ENCODE results near the gene MISP3. TPM values are rescaled to one million over a fixed set of nuclear protein-coding genes. Genes with fewer than 3 reads are reported as not detected.

The MISP3 gene
- total and polyA plus RNA-seq, 9 of the 15 experiments (the other 6 are each of a cell fraction or from before 2014, with no cell fraction given) = 0.25 to 5.6 (median 1.6) TPM

DNA sequence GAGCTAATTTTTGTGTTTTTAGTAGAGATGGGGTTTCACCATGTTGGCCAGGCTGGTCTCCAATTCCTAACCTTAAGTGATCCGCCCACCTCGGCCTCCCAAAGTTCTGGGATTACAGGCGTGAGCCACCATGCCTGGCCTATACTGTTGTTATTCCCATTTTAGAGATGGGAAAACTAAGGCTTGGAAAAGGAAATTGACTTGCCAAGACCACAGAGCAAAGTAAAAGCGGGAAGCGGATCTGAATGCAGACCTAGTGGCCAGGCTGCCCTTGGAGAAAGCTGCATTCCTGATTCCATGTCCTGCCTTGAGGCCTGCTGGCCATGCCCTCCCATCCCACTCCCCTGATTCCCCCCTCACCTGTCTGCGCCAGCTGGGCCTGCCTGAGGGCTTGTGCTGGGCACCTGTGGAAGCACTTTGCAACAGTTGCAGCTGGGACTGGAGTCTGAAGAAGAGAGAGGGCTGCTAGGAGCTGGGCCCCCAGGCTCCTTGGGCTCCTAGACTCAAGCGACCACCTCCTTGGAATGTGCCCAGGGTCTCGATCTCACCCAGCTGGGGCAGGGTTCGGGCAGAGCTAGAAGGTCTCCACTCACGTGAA, 16.4 kb upstream of the MISP3 start (continued):
- TF ChIP-seq NFRKB (IDR thresholded peaks at IDR 0.05; ENCODE audit: low read depth) = no peak
- TF ChIP-seq ADNP (tag; IDR thresholded peaks at IDR 0.05) = peak; percentile 83
- TF ChIP-seq ZBED1 (IDR thresholded peaks at IDR 0.05) = no peak
- TF ChIP-seq RBM25 (IDR thresholded peaks at IDR 0.05; ENCODE audit: low read depth, low read length, severe bottlenecking) = peak; percentile 63
- TF ChIP-seq FIP1L1 (IDR thresholded peaks at IDR 0.05; ENCODE audit: low read depth, low read length, poor library complexity, severe bottlenecking) = no peak
- TF ChIP-seq CBX1 (IDR thresholded peaks at IDR 0.05; ENCODE audit: low read depth) = 0 out of 2 replicates have a peak, but pooled peaks have one; percentile 68
- TF ChIP-seq SP1 (CRISPR knock-in tag; IDR thresholded peaks at IDR 0.05) = peak; percentile 22; the same call in 1 of the 2 replicates
- TF ChIP-seq KDM1A (IDR thresholded peaks at IDR 0.05) = peak; percentile 78 to 84
- no peak for TF ChIP-seq MEF2D (tag; conservative IDR thresholded peaks at IDR 0.05; ENCODE audit: low read depth)

DNA sequence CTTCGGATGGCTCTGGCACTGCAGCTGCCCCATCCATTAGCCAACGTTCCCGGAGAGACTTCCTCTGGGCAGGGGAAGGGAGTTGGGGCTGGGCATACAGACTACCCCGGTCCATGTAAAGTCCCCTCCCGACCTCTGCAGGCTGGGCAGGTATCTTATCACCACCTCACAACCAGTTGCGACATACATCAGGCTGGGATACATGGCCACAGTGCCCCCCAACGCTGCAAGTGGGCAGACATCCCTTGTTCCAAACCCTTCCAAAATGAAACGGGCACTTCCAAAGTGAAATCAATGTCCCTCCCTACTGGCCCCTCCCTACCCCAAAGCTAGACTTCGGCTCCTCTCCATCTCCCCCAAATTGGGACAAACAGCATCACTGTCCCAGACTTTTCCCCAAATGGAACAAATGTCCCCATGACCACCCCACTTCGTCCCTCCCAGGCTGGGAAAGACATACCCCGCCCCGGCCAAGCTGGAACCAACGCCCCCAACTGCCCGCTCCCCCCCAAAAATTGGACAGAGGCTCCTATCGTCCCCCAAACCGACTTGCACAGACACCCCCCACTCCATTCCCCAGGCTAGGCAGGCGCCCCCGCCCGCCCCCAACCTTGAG, 15.7 kb upstream of the MISP3 start:
- peak overlapping the region; percentile 59; the same call in 1 of the 2 replicates for H3K4me2 ChIP-seq (ENCODE audit: insufficient read depth, low read length)
- FAIRE-seq (no peak), ATAC-seq (no peak; the same call in 2 of the 3 replicates), DNase-seq (ENCODE audit: extremely low read depth in 1 of 4, low spot score in 3 of 4) (peak; percentile 13 to 33 (median 24))
- no peaks in the 10 kb centered on the region for H3K27me3 ChIP-seq (ENCODE audit: control insufficient read depth in 2 of 2, insufficient read depth in 2 of 2, low read length in 2 of 2)
- peak overlapping the region; percentile 40 for H3K4me3 ChIP-seq
- peak overlapping the region in 1 of 2 experiments; percentile 78; a peak in 2 of 4 replicates for H3K9ac ChIP-seq (ENCODE audit: insufficient read depth in 1 of 2, low read depth in 2 of 2, low read length in 2 of 2)
- no TSS peak for BruUV-seq (replicated peaks)
- intact Hi-C loops (cut with micrococcal nuclease) = no loop called here
- H3K79me2 ChIP-seq (ENCODE audit: control insufficient read depth, insufficient read depth, low read length) = no peaks in the 10 kb centered on the region
- WGBS (ENCODE audit: insufficient coverage, low coverage, missing lambda C conversion rate) = 31% methylated on average over 15 of the region's 19 CpGs
- peak overlapping the region; percentile 65; the same call in 1 of the 2 replicates for H2AFZ ChIP-seq (ENCODE audit: low read depth, low read length)
- H3K9me1 ChIP-seq (ENCODE audit: control insufficient read depth, insufficient read depth, low read length) = no peaks in the 10 kb centered on the region
- in situ Hi-C loops (cut with MboI) = loop anchor here (25.0 kb wide), 1 partner anchor 470 kb away; no protein-coding TSS in a partner anchor
- CTCF ChIA-PET (ENCODE audit: low intra/inter-chr PET ratio) = interaction anchor here (0.9 kb wide), 1 partner anchor 177 kb away, joined by 3 read pairs; no protein-coding TSS in a partner anchor
- POLR2A ChIA-PET = interaction anchor here (0.6 to 1.3 kb wide), 6 partner anchors 15 to 232 kb away, joined by 3 to 7 read pairs (median 3); partner anchors contain the start of genes RFX1 and RLN3
- H4K20me1 ChIP-seq (replicated peaks; ENCODE audit: control insufficient read depth, insufficient read depth, low read length) = no peaks in the 10 kb centered on the region
- H3K27ac ChIP-seq (ENCODE audit: extremely low read depth, low read depth, low read length) = no peak overlapping the region
- peaks cover 36 to 69% of the 10 kb centered on the region in 2 experiments for H3K4me1 ChIP-seq (replicated peaks in 1 of 2; ENCODE audit: control insufficient read depth in 2 of 2, insufficient read depth in 2 of 2, low read length in 2 of 2)
- H3K9me3 ChIP-seq (replicated peaks; ENCODE audit: control insufficient read depth, insufficient read depth, low read depth, low read length) = no peaks in the 10 kb centered on the region
- H3K36me3 ChIP-seq (ENCODE audit: control insufficient read depth, insufficient read depth, low read length) = peaks cover 6% of the 10 kb centered on the region; the same call in 1 of the 3 replicates
- TF ChIP-seq, protein P1, sequence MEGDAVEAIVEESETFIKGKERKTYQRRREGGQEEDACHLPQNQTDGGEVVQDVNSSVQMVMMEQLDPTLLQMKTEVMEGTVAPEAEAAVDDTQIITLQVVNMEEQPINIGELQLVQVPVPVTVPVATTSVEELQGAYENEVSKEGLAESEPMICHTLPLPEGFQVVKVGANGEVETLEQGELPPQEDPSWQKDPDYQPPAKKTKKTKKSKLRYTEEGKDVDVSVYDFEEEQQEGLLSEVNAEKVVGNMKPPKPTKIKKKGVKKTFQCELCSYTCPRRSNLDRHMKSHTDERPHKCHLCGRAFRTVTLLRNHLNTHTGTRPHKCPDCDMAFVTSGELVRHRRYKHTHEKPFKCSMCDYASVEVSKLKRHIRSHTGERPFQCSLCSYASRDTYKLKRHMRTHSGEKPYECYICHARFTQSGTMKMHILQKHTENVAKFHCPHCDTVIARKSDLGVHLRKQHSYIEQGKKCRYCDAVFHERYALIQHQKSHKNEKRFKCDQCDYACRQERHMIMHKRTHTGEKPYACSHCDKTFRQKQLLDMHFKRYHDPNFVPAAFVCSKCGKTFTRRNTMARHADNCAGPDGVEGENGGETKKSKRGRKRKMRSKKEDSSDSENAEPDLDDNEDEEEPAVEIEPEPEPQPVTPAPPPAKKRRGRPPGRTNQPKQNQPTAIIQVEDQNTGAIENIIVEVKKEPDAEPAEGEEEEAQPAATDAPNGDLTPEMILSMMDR (IDR thresholded peaks at IDR 0.05 in 2 of 3, conservative IDR thresholded peaks at IDR 0.05 in 1 of 3; ENCODE audit: insufficient read depth in 2 of 3, low read depth in 1 of 3, low read length in 3 of 3) = peak in 1 of 3 experiments; percentile 23; a peak in 1 of 6 replicates
- 0 out of 2 replicates have a peak, but pooled peaks have one; percentile 36 for TF ChIP-seq RUNX1 (IDR thresholded peaks at IDR 0.05; ENCODE audit: low read depth)
- TF ChIP-seq NFRKB (IDR thresholded peaks at IDR 0.05; ENCODE audit: low read depth) = no peak
- no peak for TF ChIP-seq FOXA1 (IDR thresholded peaks at IDR 0.05; ENCODE audit: borderline replicate concordance)
- no peak for TF ChIP-seq ZNF75A (CRISPR knock-in tag; IDR thresholded peaks at IDR 0.05)
- peak; percentile 94 for TF ChIP-seq CEBPB (tag; IDR thresholded peaks at IDR 0.05)
- TF ChIP-seq FOSL1 (tag; conservative IDR thresholded peaks at IDR 0.05) = no peak
- TF ChIP-seq HDAC6 (IDR thresholded peaks at IDR 0.05; ENCODE audit: low read depth, low read length) = no peak
- TF ChIP-seq, protein P2, sequence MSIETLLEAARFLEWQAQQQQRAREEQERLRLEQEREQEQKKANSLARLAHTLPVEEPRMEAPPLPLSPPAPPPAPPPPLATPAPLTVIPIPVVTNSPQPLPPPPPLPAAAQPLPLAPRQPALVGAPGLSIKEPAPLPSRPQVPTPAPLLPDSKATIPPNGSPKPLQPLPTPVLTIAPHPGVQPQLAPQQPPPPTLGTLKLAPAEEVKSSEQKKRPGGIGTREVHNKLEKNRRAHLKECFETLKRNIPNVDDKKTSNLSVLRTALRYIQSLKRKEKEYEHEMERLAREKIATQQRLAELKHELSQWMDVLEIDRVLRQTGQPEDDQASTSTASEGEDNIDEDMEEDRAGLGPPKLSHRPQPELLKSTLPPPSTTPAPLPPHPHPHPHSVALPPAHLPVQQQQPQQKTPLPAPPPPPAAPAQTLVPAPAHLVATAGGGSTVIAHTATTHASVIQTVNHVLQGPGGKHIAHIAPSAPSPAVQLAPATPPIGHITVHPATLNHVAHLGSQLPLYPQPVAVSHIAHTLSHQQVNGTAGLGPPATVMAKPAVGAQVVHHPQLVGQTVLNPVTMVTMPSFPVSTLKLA (conservative IDR thresholded peaks at IDR 0.05) = no peak
- TF ChIP-seq SMARCA5 (IDR thresholded peaks at IDR 0.05) = no peak
